HepG2 (cell line): ENCODE data around the gene ARHGEF6. TPM values are rescaled to one million over a fixed set of nuclear protein-coding genes. Genes with fewer than 3 reads are reported as not detected.

Experiments used
- ATAC-seq: fragments of 200-7000 bp; cut with Tn5 transposase; 3 replicates; pipeline ENCODE4 v1.9.1; 2020; ENCODE audit warnings: mild to moderate bottlenecking, moderate library complexity
- BruUV-seq: library from RNA; stranded (reverse); fragments of 400-500 nt; replicated peaks from 2 replicates; lab custom pipeline; 2021; lab: Mats Ljungman, UMichigan
- CTCF ChIA-PET: fragments of 300-600 bp; formaldehyde crosslinking; extraction: SDS; loops from one replicate; lab custom pipeline; 2021; ENCODE audit warnings: low total read pairs, inconsistent platforms, low intra/inter-chr PET ratio; lab: Yijun Ruan, JAX
- POLR2A ChIA-PET: fragments of 350-600 bp; sonication (Branson Sonifier 250); formaldehyde crosslinking; loops from one replicate; lab custom pipeline; 2020; ENCODE audit warnings: antibody characterized with exemption, inconsistent platforms; lab: Yijun Ruan, JAX
- DNase-seq: peaks from one replicate; pipeline ENCODE4 v3.0.0-alpha.2; 2015; ENCODE audit warnings: low spot score
- FAIRE-seq: peaks from 3 replicates; lab custom pipeline; 2011; peaks lifted over from hg19 to GRCh38; lab: Jason Lieb, UNC
- H2AFZ ChIP-seq: one replicate; pipeline ENCODE4 v1.6.1; 2011; ENCODE audit warnings: low read length, inconsistent platforms
- H3K27ac ChIP-seq: fragments of 300-600 bp; 3 replicates; pipeline ENCODE4 v1.8.0; 2011; ENCODE audit warnings: mixed run types, mild to moderate bottlenecking, mixed read lengths, low read length, inconsistent platforms; ENCODE audit not compliant: insufficient read depth; ENCODE audit errors: extremely low read length
- H3K27me3 ChIP-seq, 2 experiments: fragments of 200-600 bp in 1 of 2; 2 replicates in 1 of 2; 3 replicates in 1 of 2; pipeline versions ENCODE4 v1.6.0 to v1.8.0; 2011; ENCODE audit warnings: low read length in 2 of 2, mild to moderate bottlenecking in 2 of 2, moderate library complexity in 2 of 2, inconsistent platforms in 1 of 2; ENCODE audit not compliant: insufficient read depth in 2 of 2, control insufficient read depth in 1 of 2
- H3K36me3 ChIP-seq, 2 experiments: fragments of 200-600 bp in 1 of 2; replicated peaks in 1 of 2; 2 replicates in 1 of 2; 3 replicates in 1 of 2; pipeline versions ENCODE4 v1.5.1 to v1.8.0; 2011; ENCODE audit warnings: low read length in 2 of 2, inconsistent platforms in 1 of 2; ENCODE audit not compliant: insufficient read depth in 2 of 2, control insufficient read depth in 1 of 2
- H3K4me1 ChIP-seq: 2 replicates; pipeline ENCODE4 v1.5.1; 2012; ENCODE audit warnings: low read length, inconsistent platforms; ENCODE audit not compliant: insufficient read depth
- H3K4me2 ChIP-seq: 2 replicates; pipeline ENCODE4 v1.6.0; 2011; ENCODE audit warnings: low read depth, low read length, inconsistent platforms
- H3K4me3 ChIP-seq, 3 experiments: fragments of 200-600 bp in 1 of 3; sonication (generic), shearing (Covaris generic) in 1 of 3; replicated peaks in 1 of 3; 2 replicates each; pipeline ENCODE4 v1.5.1; 2011 to 2016; ENCODE audit warnings: low read length in 3 of 3, inconsistent platforms in 2 of 3, low read depth in 2 of 3, mild to moderate bottlenecking in 2 of 3, control low read depth in 1 of 3, mixed read lengths in 1 of 3; ENCODE audit not compliant: insufficient read depth in 1 of 3
- H3K79me2 ChIP-seq: one replicate; pipeline ENCODE4 v1.6.1; 2011; ENCODE audit warnings: low read length, inconsistent platforms; ENCODE audit not compliant: insufficient read depth
- H3K9ac ChIP-seq: 2 replicates; pipeline ENCODE4 v1.6.0; 2011; ENCODE audit warnings: mild to moderate bottlenecking, low read depth, low read length, inconsistent platforms; ENCODE audit not compliant: insufficient read depth
- H3K9me3 ChIP-seq: 2 replicates; pipeline ENCODE4 v1.5.1; 2012; ENCODE audit warnings: mild to moderate bottlenecking, low read length
- H4K20me1 ChIP-seq: 2 replicates; pipeline ENCODE4 v1.6.0; 2011; ENCODE audit warnings: inconsistent platforms, mild to moderate bottlenecking, low read length, moderate library complexity; ENCODE audit not compliant: insufficient read depth
- CEBPB ChIP-seq: IDR thresholded peaks from 2 replicates; pipeline ENCODE4 v1.6.1; 2011; ENCODE audit warnings: low read depth, low read length, improper control_type of control experiment, borderline replicate concordance
- CEBPG ChIP-seq: IDR thresholded peaks from 2 replicates; pipeline ENCODE4 v1.6.1; 2016
- FOSL2 ChIP-seq: sonication (generic); formaldehyde crosslinking; IDR thresholded peaks from 2 replicates; pipeline ENCODE4 v1.4.0; 2020; ENCODE audit warnings: missing genetic modification reagents
- HNF4A ChIP-seq: sonication (generic); formaldehyde crosslinking; IDR thresholded peaks from 2 replicates; pipeline ENCODE4 v1.4.0; 2020; ENCODE audit warnings: missing genetic modification reagents
- HNF4G ChIP-seq, 2 experiments: sonication (generic) in 1 of 2; formaldehyde crosslinking in 1 of 2; IDR thresholded peaks; 2 replicates each; pipeline versions ENCODE4 v1.4.0 to v1.6.1; 2011 to 2020; ENCODE audit warnings: borderline replicate concordance in 2 of 2, low read depth in 2 of 2, mild to moderate bottlenecking in 2 of 2, low read length in 1 of 2, missing genetic modification reagents in 1 of 2, moderate library complexity in 1 of 2
- KAT8 ChIP-seq: IDR thresholded peaks from 2 replicates; pipeline ENCODE4 v1.6.1; 2016; ENCODE audit warnings: missing genetic modification reagents, missing compliant biosample characterization
- MAFF ChIP-seq: IDR thresholded peaks from 2 replicates; pipeline ENCODE4 v1.6.1; 2011; ENCODE audit warnings: low read depth, low read length, improper control_type of control experiment
- MAFK ChIP-seq, 2 experiments: IDR thresholded peaks in 1 of 2; conservative IDR thresholded peaks in 1 of 2; 2 replicates each; pipeline ENCODE4 v1.6.1; 2011; ENCODE audit warnings: improper control_type of control experiment in 2 of 2, low read length in 2 of 2
- MAZ ChIP-seq, 2 experiments: sonication (generic) in 1 of 2; formaldehyde crosslinking in 1 of 2; IDR thresholded peaks; 2 replicates each; pipeline versions ENCODE4 v1.5.0 to v1.6.1; 2012 to 2020; ENCODE audit warnings: low read depth in 2 of 2, mild to moderate bottlenecking in 2 of 2, borderline replicate concordance in 1 of 2, improper control_type of control experiment in 1 of 2, low read length in 1 of 2, missing genetic modification reagents in 1 of 2, moderate library complexity in 1 of 2
- RBM39 ChIP-seq: fragments of 200-400 bp; formaldehyde crosslinking; IDR thresholded peaks from one replicate; pipeline ENCODE4 v1.6.1; 2018; ENCODE audit warnings: antibody characterized with exemption, mild to moderate bottlenecking, low read depth, low read length; ENCODE audit not compliant: poor library complexity, severe bottlenecking
- SMAD9 ChIP-seq: sonication (generic); formaldehyde crosslinking; IDR thresholded peaks from 2 replicates; pipeline ENCODE4 v1.5.1; 2020; ENCODE audit warnings: mild to moderate bottlenecking, missing genetic modification reagents
- ZFAT ChIP-seq: sonication (generic); formaldehyde crosslinking; conservative IDR thresholded peaks from 2 replicates; pipeline ENCODE4 v1.8.1; 2023; ENCODE audit warnings: missing genetic modification reagents, inconsistent platforms
- ZNF264 ChIP-seq: sonication (generic); formaldehyde crosslinking; IDR thresholded peaks from 2 replicates; pipeline ENCODE4 v1.4.0; 2020; ENCODE audit warnings: missing genetic modification reagents
- ZNF562 ChIP-seq: sonication (generic); formaldehyde crosslinking; IDR thresholded peaks from 2 replicates; pipeline ENCODE4 v1.8.0; 2022; ENCODE audit warnings: missing genetic modification reagents, borderline replicate concordance
- ZNF724P ChIP-seq: sonication (generic); formaldehyde crosslinking; IDR thresholded peaks from 2 replicates; pipeline ENCODE4 v1.8.0; 2022; ENCODE audit warnings: missing genetic modification reagents, borderline replicate concordance
- whole genome bisulfite sequencing: methylation state at CpG from one replicate; pipeline ENCODE4 v1.1.6; 2017; ENCODE audit warnings: low lambda C conversion rate; 5-methylcytosine and 5-hydroxymethylcytosine counted together
- in situ Hi-C: cut with HindIII; loops from 2 replicates; pipeline ENCODE4 v1.10.0; 2017; ENCODE audit warnings: low pct_unique_long_range_greater_than_20kb; ENCODE audit not compliant: extremely low pct_ligation_motif_present
- intact Hi-C: fragments of 100-400 bp; cut with micrococcal nuclease; formaldehyde crosslinking; loops from one replicate; pipeline ENCODE4 v1.10.0; 2022; ENCODE audit not compliant: unreplicated experiment
- polyA plus RNA-seq, 8 experiments: library from polyadenylated mRNA; depleted of rRNA in 3 of 8; stranded (reverse) in 7 of 8; unstranded in 1 of 8; fragments of >200 nt; fragmentation: Illumina TruSeq in 4 of 8; extraction: Trizol in 4 of 8; gene quantifications; 2 replicates each; pipeline versions ENCODE4 v1.2.1 to v1.2.3, GENCODE V29; 2011 to 2016; ENCODE audit warnings: low read depth in 4 of 8, missing spikeins in 1 of 8, mixed read lengths in 1 of 8; ENCODE audit not compliant: insufficient read depth in 1 of 8
- total RNA-seq, 5 experiments: library from RNA; depleted of rRNA; stranded (reverse); fragments of >200 nt; fragmentation: Illumina TruSeq; extraction: Trizol; gene quantifications; 2 replicates each; pipeline ENCODE4 v1.2.3, GENCODE V29; 2016; ENCODE audit warnings: low read depth in 1 of 5

Gene ARHGEF6
- total and polyA plus RNA-seq, 2 of the 13 experiments (the other 11 are each of a cell fraction or from before 2014, with no cell fraction given) = 0.03 TPM; not detected in 1

- no peaks in the 10 kb centered on the region for H3K9me3 ChIP-seq
- FAIRE-seq = no peak
- in situ Hi-C loops = no loop called here
Measured at GRCh38 chrX:136816975-136817374, 36.2 kb upstream of the ARHGEF6 start.

DNA sequence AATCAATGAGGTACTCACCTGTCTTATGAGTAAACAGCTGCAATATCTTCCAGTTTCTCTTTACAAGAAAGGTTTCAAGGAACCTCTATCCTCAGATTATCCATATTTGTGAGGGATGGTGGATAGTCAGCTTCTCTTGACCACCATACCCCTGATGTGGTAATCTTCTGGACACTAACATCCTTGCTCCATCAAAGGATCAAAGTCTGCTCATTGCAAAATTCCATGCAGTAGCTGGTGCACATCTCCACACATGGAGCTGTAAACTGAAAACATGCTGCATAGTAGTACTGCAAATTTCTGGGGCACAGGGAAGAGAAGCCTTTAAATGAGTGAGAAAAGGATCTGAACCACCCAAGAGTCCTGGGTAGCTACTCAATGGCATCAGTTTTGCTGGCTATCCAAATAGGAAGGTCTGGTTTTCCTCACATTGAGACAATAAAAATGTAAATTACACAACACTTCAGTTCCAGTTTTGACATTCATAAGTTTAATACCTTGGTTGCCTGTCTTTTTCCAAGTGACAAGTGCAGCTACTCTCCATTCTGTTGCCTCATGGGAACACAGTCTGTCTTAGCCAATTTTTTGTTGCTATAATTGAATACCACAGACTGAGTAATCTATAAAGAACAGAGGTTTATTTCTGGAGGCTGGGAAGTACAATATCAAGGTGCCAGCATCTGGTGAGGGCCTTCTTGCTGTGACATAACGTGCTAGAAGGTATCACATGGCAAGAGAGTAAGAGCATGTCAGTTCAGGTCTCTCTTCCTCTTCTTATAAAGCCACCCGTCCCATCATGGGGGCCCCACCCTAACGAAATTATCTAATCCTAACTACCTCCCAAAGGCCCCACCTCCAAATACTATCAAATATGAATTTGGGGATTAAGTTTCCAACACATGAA lies 34.4 kb upstream of the ARHGEF6 start:
- no peaks in the 10 kb centered on the region for H3K36me3 ChIP-seq
- intact Hi-C loops = no loop called here
- no peak overlapping the region for H3K4me3 ChIP-seq
- H3K79me2 ChIP-seq = no peaks in the 10 kb centered on the region
- in situ Hi-C loops = no loop called here
- peak; percentile 49 for DNase-seq
- TF ChIP-seq HNF4G (IDR thresholded peaks at IDR 0.05; ENCODE audit: borderline replicate concordance, low read depth, low read length) (0 out of 2 replicates have a peak, but pooled peaks have one; percentile 33), HNF4G (CRISPR knock-in tag; IDR thresholded peaks at IDR 0.05; ENCODE audit: borderline replicate concordance, low read depth) (no peak), RBM39 (no peak), SMAD9 (CRISPR knock-in tag) (no peak), FOSL2 (CRISPR knock-in tag) (no peak), ZNF562 (CRISPR knock-in tag) (no peak), ZNF264 (CRISPR knock-in tag) (peak; percentile 90), CEBPG (peak; percentile 75), MAZ (IDR thresholded peaks at IDR 0.05; ENCODE audit: borderline replicate concordance, low read depth, low read length) (no peak), MAZ (CRISPR knock-in tag; IDR thresholded peaks at IDR 0.05; ENCODE audit: low read depth) (no peak), HNF4A (peak; percentile 82), CEBPB (peak; percentile 88), ZFAT (no peak), ZNF724P (CRISPR knock-in tag) (no peak)
- FAIRE-seq = peak; percentile 52
- no peaks in the 10 kb centered on the region for H4K20me1 ChIP-seq
- no TSS peak for BruUV-seq
- no peak overlapping the region for H3K4me2 ChIP-seq
- no peak overlapping the region for H2AFZ ChIP-seq
- H3K27ac ChIP-seq = no peak overlapping the region
- H3K4me1 ChIP-seq = peaks cover 5% of the 10 kb centered on the region; the same call in 1 of the 2 replicates
- no peaks in the 10 kb centered on the region for H3K9me3 ChIP-seq
- ATAC-seq = peak; percentile 81
- no peaks in the 10 kb centered on the region for H3K27me3 ChIP-seq
- ChIA-PET POLR2A (no interaction called here), CTCF (no interaction called here)
- 20% methylated on average over 1 of the region's 3 CpGs for WGBS
- H3K9ac ChIP-seq = no peak overlapping the region

More at GRCh38 chrX:136816975-136817374, 36.2 kb upstream of the ARHGEF6 start:
- no peak overlapping the region for H3K9ac ChIP-seq
- 69% methylated on average over 3 of the region's 3 CpGs for WGBS
- H3K79me2 ChIP-seq = no peaks in the 10 kb centered on the region
- intact Hi-C loops = no loop called here
- H3K4me1 ChIP-seq = peaks cover 5% of the 10 kb centered on the region; the same call in 1 of the 2 replicates
- ATAC-seq = no peak
- POLR2A ChIA-PET = no interaction called here
- TF ChIP-seq MAFF (peak; percentile 53; the same call in 1 of the 2 replicates), KAT8 (CRISPR knock-in tag) (no peak), MAFK (conservative IDR thresholded peaks at IDR 0.05 in 1 of 2, IDR thresholded peaks at IDR 0.05 in 1 of 2; ENCODE audit: low read length in 2 of 2) (peak in 1 of 2 experiments; percentile 65; a peak in 2 of 4 replicates)
- no peak overlapping the region for H3K4me3 ChIP-seq
- H3K4me2 ChIP-seq = no peak overlapping the region
- no peaks in the 10 kb centered on the region for H3K27me3 ChIP-seq
- no TSS peak for BruUV-seq
- DNase-seq = no peak
- H2AFZ ChIP-seq = no peak overlapping the region
- H4K20me1 ChIP-seq = no peaks in the 10 kb centered on the region
- H3K27ac ChIP-seq = no peak overlapping the region
- CTCF ChIA-PET = no interaction called here
- H3K36me3 ChIP-seq = no peaks in the 10 kb centered on the region
